Fibroblast of skin of left biceps (primary cell): Measurements from ENCODE around the gene CD47.

Source experiments
- DNase-seq, 2 experiments: peaks; one replicate each; pipeline ENCODE4 v3.0.0-alpha.2; 2013; ENCODE audit warnings: low read depth in 2 of 2

CD47 gene

GRCh38 chr3:108091498-108092250 lies 843 bp upstream of the CD47 start:
- DNase-seq: no peak

DNA sequence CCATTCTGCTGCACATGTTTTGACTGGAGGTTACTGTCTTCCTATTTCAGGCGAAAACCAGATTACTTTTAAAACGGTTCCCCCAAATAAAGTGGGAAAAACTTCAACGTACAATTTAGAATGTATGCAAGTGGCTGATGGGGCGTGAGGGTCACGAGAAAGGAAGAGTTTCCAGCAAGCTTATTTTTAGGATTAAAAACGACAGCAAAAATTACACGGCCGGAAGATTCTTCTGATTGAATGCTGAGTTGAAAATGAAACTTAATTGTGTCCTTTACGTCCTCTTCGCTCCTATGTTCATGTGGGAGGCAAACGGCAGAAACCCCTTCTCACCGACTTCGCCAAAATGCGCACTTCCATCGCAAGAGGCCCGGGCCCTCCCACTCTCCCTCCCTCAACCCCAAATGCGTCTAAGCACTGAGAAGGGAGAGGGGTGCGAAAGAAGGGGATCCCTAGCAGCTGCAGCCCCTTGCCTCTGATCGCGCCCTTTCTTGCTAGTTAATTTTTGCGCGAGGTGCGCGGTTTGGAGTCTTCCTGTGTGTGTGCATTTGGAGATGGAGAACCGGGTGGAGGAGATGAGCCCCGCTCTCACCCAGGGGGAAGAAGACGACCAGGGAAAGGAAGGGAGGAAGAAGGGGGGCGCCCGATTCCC lies 656 bp downstream of the CD47 start:
- no peak for DNase-seq

- DNase-seq: no peak
Observed at GRCh38 chr3:108089579-108089978, 1.3 kb downstream of the CD47 start.

DNA sequence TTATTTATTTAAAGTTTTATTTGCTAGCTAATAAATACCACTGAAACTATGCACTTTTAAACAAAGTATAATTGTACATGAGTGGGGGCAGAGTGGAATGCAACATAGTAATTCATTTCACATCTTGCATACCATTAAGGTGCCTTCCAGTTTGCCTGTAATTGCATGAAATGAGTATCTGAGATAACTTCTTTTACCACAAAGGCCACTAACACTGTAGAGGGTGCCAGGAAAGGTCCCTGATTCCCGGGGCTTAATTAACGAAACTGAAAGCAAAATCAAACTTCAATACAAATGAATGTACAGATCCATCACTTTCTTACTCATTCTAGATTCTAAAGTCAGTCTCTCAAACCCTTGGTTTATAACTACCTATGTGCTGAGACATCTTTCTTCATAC lies 2.1 kb downstream of the CD47 start:
- DNase-seq: no peak

DNA sequence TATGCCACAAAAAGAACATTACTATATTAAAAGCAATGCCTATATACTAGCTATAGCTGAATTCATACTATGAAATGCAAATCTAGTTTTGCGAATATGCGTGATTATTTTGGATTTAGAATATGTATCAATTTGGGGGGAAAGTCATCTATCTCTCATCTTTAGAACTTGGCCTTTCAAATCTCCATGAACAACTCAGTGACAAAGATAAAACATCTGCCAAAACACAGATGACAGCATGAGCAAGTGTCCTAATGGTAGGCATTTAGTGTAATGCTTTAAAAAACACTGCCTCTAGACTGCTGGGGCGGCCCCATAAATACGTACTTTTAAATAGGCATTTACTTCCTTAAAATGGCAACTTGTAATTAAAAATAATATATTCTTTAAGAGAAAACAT lies 2.7 kb downstream of the CD47 start:
- DNase-seq: no peak

DNA sequence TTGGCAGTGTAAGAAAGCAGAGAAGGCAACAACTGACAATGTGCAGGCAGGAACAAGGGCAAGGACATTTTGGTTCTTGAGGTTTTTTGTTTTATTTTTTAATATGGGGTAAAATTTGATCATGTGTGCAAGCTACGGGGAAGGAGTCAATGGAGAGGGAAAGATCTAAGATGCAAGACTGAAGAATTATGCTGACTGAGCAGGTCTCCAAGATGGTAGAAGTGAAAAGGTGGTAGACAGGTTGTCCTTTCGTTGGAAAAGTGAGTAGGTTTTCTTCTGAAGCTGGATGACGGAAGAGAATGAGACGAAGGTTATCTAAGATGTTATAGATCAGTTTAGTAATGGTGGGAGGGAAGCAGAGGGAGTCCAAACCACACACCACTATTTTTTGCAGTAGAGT lies 4.2 kb downstream of the CD47 start:
- no peak for DNase-seq

GRCh38 chr3:108085810-108086350 lies 5.0 kb downstream of the CD47 start:
- no peak for DNase-seq

DNA sequence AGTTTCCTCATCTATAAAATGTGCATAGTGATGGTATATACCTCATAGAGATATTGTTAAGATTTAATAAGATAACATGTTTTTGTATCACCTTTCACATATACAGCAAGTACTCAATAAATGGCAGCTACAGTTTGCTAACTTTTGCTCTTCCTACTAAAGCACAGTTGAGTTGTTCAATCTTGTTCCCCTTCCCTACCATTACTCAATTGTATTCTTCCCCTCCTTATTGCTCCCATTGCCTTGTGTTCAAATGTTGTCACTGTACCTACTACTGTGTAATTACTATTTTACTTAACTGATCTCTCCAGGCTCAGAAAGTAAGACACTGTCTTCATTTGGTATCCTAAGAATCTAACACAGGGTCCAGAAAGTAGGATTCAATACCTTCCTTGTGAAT lies 5.5 kb downstream of the CD47 start:
- DNase-seq: no peak

DNA sequence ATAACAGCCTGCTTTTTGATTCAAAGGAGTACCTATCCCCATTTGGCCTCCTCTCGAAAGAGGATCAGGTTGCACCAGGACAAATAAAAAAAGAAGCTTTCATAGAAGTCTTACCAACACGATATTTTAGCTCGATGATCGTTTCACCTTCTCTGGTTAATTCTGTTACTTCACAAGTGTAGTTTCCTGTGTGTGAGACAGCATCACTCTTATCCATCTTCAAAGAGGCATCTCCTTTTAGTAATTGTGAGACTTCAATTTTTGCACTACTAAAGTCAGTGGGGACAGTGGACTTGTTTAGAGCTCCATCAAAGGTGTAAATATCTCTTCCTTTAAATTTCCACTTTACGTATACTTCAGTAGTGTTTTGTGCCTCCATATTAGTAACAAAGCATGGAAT lies 11.0 kb downstream of the CD47 start:
- no peak for DNase-seq

GRCh38 chr3:108079043-108079442 lies 11.8 kb downstream of the CD47 start:
- no peak for DNase-seq

GRCh38 chr3:108076564-108076963 lies 14.3 kb downstream of the CD47 start:
- no peak for DNase-seq

GRCh38 chr3:108073764-108074431 lies 16.9 kb downstream of the CD47 start:
- DNase-seq: no peak

DNA sequence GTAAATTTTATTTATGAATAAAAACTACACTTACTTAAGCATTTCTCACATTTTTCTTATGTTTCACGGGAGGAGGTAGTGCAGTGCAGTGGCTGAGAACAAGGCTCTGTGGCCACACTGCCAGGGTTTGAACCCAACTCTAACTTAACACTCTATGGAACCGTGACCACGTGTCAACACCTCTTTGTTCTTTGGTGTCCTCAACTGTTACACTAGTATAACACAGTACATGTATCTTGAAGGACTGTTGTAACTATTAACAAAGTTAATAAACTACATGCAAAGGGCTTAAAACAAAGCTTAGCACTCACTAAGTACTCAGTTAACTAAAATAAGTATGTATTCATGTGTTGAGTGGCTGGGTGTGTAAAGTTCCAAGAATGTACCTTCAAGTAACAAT lies 19.5 kb downstream of the CD47 start:
- no peak for DNase-seq

DNA sequence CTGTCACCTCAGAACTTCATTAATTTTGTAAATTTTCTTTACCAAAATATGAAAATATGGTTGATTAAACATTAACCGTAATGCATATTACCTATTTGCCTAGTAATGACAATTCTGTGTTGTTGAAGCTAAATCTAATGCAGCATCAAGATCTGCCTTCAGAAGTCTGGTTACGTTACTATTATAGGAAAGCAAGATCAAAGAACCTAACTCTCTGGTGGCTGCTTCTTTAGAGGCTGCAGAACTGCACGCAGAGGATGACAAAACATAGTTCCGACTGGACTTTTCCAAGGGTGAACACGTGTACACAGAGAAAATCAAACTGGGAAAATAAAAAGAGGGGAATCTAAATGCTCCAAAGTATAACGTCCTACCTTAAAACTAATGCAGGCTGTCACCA lies 20.5 kb downstream of the CD47 start:
- DNase-seq: no peak

DNA sequence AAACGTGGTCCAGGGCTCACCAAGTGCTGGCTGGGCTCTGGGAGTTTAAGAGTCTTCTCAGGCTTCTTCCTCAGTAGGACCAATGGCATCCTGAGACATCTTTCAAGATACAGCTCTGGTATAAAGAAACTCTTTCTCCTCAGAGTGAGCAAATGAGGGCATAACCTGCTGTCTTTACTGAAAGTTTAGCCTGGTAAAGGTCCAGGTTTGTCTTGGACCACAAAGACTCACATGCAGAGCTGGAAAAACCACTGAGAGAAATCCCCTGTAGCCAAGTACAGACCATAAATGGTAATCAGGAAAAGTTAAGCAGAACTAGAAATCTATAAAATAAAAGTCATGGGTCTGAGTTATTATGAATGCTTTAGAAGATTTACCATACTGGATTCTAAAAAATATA lies 23.1 kb downstream of the CD47 start:
- DNase-seq: no peak

DNA sequence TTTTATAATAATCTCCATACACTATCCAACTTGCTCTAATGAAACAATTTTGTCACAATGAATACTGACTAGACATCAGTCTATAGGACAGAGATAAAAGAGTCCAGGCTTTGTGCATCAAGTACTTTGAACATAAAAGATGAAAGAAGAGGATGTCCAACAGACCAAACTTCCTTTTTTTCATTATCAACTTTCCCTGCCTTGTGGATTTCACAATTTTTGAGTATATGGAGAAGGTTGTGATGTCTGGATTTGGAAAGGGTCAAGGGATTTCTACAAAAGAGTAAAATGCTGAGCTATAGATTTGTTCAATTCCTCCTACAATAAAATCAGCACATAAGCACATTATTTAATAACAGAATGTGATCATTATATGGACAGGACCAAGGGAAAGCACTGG lies 25.7 kb downstream of the CD47 start:
- no peak for DNase-seq

- DNase-seq: no peak
Observed at GRCh38 chr3:108064293-108064887, 26.4 kb downstream of the CD47 start.

DNA sequence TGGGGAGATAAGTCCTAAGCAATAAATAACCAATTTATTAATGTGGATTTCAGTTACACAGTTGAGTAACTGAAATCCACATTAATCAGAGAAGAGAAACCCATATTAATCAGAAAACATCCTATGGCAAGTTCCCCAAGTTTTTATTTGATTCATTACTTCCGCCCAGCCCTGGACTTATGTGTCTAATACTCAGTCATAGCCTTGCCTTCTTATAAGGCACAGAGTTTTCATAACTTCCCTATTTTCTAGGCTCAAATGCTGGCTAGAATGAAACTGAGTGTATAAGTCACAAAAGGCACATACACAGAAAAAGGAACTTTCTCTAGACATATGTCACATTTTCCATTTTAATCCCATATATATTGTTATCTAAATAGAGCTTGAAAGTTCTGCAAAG lies 28.8 kb downstream of the CD47 start:
- no peak for DNase-seq

DNA sequence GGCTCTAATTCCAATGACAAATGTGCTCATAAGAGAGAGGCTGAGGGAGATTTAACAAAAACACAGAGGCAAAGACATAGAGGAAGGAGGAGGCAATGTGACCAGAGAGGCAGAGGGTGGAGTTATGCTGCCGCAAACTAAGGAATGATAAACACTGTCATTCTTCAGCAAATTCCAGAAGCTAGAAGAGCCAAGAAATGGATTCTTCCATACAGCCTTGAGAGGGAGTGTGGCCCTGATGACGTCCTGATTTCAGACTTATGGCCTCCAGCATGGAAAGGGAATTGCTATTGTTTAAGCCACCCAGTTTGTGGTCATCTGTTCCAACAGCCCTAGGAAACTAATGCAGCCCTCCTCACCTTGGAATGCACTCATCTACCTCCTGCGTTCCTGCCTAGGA lies 30.5 kb downstream of the CD47 start:
- DNase-seq: no peak

- no peak for DNase-seq
Observed at GRCh38 chr3:108055931-108056330, 34.9 kb downstream of the CD47 start.

GRCh38 chr3:108054935-108055334 lies 35.9 kb downstream of the CD47 start:
- no peak for DNase-seq

GRCh38 chr3:108053483-108053882 lies 37.3 kb downstream of the CD47 start:
- DNase-seq: no peak
